ENCODE measurements around the gene COX5A. TPM values are rescaled to one million over a fixed set of nuclear protein-coding genes. Genes with fewer than 3 reads are reported as not detected.
"Not testable (repeated sequence)": the region's sequence is repeated elsewhere in the genome, so short reads cannot be mapped to it uniquely, and the experiment has no call there.

The COX5A gene
- total and polyA plus RNA-seq, 11 donors: 754 to 2,918 (median 1,211) TPM

GRCh38 chr15:74888716-74889115, 49.2 kb downstream of the COX5A start:
- TF ChIP-seq POLR2A (IDR thresholded peaks at IDR 0.05) (no peak), CTCF (IDR thresholded peaks at IDR 0.05) (no peak)
- Histone ChIP-seq H3K4me1 (peaks cover 2 to 49% (median 25%) of the 10 kb centered on the region in 12 donors), H3K9me3 (no peaks in the 10 kb centered on the region), H3K36me3 (peaks cover 0 to 17% (median 9%) of the 10 kb centered on the region in 9 donors), H3K27me3 (no peaks in the 10 kb centered on the region), H3K4me3 (no peak overlapping the region), H3K27ac (peak overlapping the region in 4 of 12 donors; percentile 79 to 85 (median 84))
- DNase-seq (peak in 1 of 5 donors; percentile 10), ATAC-seq (no peak)
- WGBS, 4 donors: 88 to 94% (median 90%) methylated on average over 4 of the region's 4 CpGs
- intact Hi-C loops (cut with DNase I): no loop called here

DNA sequence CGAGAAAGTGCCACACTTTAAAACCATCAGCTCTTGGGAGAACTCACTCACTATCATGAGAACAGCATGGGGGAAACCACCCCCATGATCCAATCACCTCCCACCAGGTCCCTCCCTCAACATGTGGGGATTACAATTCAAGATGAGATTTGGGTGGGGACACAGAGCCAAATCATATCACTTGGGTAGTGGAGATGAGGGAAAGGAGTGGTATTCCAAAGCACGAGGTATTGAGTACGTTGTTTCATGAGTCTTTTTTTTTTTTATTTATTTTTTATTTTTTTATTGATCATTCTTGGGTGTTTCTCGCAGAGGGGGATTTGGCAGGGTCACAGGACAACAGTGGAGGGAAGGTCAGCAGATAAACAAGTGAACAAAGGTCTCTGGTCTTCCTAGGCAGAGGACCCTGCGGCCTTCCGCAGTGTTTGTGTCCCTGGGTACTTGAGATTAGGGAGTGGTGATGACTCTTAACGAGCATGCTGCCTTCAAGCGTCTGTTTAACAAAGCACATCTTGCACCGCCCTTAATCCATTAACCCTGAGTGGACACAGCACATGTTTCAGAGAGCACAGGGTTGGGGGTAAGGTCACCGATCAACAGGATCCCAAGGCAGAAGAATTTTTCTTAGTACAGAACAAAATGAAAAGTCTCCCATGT, 50.2 kb downstream of the COX5A start:
- H3K4me3 ChIP-seq; intact Hi-C loops (cut with DNase I); H3K36me3 ChIP-seq; H3K9me3 ChIP-seq; ATAC-seq; H3K27me3 ChIP-seq; DNase-seq; H3K27ac ChIP-seq: not testable (repeated sequence)
- H3K4me1 ChIP-seq: peaks cover 2 to 51% (median 22%) of the 10 kb centered on the region in 12 donors
- WGBS, 4 donors: 75 to 85% (median 78%) methylated on average over 8 to 10 of the region's 10 CpGs

DNA sequence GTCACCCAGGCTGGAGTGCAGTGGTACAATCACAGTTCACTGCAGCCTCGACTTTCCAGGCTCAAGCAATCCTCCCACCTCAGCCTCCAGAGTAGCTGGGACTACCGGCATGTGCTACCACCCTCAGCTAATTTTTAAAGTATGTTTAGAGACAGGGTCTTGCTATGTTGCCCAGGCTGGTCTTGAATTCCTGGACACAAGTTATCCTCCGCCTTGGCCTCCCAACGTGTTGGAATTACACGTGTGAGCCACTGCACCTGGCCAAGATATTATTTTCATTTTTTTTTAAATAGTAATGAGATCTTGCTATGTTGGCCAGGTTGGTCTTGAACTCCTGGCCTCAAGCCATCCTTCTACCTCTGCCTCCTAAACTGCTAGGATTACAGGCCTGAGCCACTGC, 52.4 kb downstream of the COX5A start:
- Histone ChIP-seq H3K36me3 (no peaks in the 10 kb centered on the region), H3K27me3 (no peaks in the 10 kb centered on the region), H3K9me3 (peaks cover 0 to 4% (median 0%) of the 10 kb centered on the region in 12 donors), H3K27ac (peak overlapping the region in 1 of 12 donors; percentile 49), H3K4me1 (peaks cover 0 to 45% (median 12%) of the 10 kb centered on the region in 12 donors), H3K4me3 (no peak overlapping the region)
- DNase-seq (peak in 1 of 5 donors; percentile 2), ATAC-seq (no peak)
- intact Hi-C loops (cut with DNase I): no loop called here
- TF ChIP-seq CTCF (IDR thresholded peaks at IDR 0.05): no peak
- TF ChIP-seq POLR2A (IDR thresholded peaks at IDR 0.05): no peak
- 86 to 89% (median 88%) methylated on average over 5 of the region's 5 CpGs for WGBS, 4 donors

- peaks cover 0 to 4% (median 0%) of the 10 kb centered on the region in 12 donors for H3K9me3 ChIP-seq
- ATAC-seq (no peak), DNase-seq (peak in 1 of 5 donors; percentile 5)
- H3K27me3 ChIP-seq: no peaks in the 10 kb centered on the region
- no peak overlapping the region for H3K4me3 ChIP-seq
- no peaks in the 10 kb centered on the region for H3K36me3 ChIP-seq
- peaks cover 0 to 41% (median 10%) of the 10 kb centered on the region in 12 donors for H3K4me1 ChIP-seq
- no peak for TF ChIP-seq POLR2A (IDR thresholded peaks at IDR 0.05)
- no peak for TF ChIP-seq CTCF (IDR thresholded peaks at IDR 0.05)
- 78 to 86% (median 81%) methylated on average over 4 of the region's 4 CpGs for WGBS, 4 donors
- peak overlapping the region in 1 of 12 donors; percentile 27 for H3K27ac ChIP-seq
- intact Hi-C loops (cut with DNase I): no loop called here
Measured at GRCh38 chr15:74884428-74885223, 53.2 kb downstream of the COX5A start.
